ENCODE measurements around the gene AFF3. TPM values are rescaled to one million over a fixed set of nuclear protein-coding genes. Genes with fewer than 3 reads are reported as not detected.

Gene AFF3
- total RNA-seq, 1 donor from 2014 or later: 12.2 TPM

DNA sequence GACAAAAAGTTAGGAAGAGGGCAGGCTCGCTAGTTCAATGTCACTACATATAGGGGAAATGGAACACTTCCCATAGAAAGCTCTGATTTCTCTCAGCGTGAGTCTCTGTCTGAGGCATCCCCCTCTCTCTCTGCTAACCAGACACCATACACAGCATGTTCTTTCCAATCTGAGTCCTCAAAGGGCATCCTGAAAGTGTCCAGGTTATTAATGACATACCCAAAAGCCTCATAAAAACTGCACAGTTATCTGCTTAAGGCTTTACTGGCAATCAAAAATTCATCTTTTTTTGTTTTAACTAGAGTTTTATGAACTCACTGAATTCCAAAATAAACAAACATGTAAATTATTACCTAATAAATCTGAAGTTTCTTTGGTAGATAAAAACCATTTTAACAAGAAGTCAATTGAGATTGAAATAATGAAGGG is 137.4 kb downstream of the AFF3 start:
- H3K4me3 Mint-ChIP-seq (ENCODE audit: unreplicated experiment): no peak overlapping the region
- no peaks in the 10 kb centered on the region for H3K27me3 Mint-ChIP-seq (ENCODE audit: unreplicated experiment)
- no peak overlapping the region for H3K27ac Mint-ChIP-seq (ENCODE audit: unreplicated experiment)
- H3K36me3 Mint-ChIP-seq (ENCODE audit: low read depth, unreplicated experiment): no peaks in the 10 kb centered on the region
- TF ChIP-seq, protein P1, sequence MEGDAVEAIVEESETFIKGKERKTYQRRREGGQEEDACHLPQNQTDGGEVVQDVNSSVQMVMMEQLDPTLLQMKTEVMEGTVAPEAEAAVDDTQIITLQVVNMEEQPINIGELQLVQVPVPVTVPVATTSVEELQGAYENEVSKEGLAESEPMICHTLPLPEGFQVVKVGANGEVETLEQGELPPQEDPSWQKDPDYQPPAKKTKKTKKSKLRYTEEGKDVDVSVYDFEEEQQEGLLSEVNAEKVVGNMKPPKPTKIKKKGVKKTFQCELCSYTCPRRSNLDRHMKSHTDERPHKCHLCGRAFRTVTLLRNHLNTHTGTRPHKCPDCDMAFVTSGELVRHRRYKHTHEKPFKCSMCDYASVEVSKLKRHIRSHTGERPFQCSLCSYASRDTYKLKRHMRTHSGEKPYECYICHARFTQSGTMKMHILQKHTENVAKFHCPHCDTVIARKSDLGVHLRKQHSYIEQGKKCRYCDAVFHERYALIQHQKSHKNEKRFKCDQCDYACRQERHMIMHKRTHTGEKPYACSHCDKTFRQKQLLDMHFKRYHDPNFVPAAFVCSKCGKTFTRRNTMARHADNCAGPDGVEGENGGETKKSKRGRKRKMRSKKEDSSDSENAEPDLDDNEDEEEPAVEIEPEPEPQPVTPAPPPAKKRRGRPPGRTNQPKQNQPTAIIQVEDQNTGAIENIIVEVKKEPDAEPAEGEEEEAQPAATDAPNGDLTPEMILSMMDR (IDR thresholded peaks at IDR 0.05; ENCODE audit: unreplicated experiment): no peak
- DNase-seq (ENCODE audit: low spot score): no peak
- peaks cover 11% of the 10 kb centered on the region for H3K4me1 Mint-ChIP-seq (ENCODE audit: unreplicated experiment)
- H3K9me3 Mint-ChIP-seq (ENCODE audit: unreplicated experiment): no peaks in the 10 kb centered on the region

DNA sequence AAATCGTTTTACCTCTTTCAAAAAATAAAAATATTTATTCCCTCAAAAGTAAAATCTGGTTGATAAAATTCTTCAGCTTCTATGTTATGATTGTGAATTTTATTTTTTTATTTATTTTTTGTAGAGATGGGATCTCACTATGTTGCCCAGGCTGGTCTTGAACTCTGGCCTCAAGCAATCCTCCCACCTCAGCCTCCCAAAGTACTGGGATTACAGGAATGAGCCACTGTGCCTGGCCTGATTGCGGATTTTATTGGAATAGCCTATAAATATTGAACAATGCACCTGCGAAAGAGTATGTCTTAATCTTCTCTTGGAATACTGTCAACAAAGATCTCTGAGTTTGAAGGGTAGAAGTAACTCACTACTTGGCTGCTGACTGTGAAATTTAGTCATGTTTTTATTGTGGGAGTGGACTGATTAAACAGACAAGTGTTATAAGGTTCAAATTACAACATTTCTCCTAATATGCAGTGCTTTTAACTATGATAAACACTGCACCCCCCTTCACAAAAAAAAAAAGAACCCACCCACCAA is 138.0 kb downstream of the AFF3 start:
- H3K36me3 Mint-ChIP-seq (ENCODE audit: low read depth, unreplicated experiment): no peaks in the 10 kb centered on the region
- TF ChIP-seq, protein P1 (IDR thresholded peaks at IDR 0.05; ENCODE audit: unreplicated experiment): no peak
- no peak overlapping the region for H3K27ac Mint-ChIP-seq (ENCODE audit: unreplicated experiment)

DNA sequence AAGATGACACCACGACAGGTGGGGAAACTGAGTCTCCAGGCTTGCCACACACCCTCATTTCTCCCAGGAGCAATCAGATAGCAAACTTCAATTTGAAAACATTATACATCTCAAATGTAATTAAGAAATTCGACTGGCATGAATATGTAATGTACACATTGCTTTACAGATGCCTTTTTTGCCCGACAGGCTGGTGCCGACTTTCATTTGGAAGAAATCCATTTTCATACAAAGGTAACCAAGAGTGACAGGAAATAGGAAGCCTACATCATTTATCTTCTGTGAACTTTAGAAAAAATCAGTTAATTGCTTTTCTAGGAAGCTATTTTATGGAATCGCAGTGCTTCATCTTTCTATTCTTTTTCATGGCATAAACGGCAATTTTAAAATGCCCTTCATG is 140.3 kb downstream of the AFF3 start:
- DNase-seq (ENCODE audit: low spot score): no peak
- Mint-ChIP-seq H3K27me3 (ENCODE audit: unreplicated experiment) (no peaks in the 10 kb centered on the region), H3K9me3 (ENCODE audit: unreplicated experiment) (no peaks in the 10 kb centered on the region), H3K27ac (ENCODE audit: unreplicated experiment) (no peak overlapping the region), H3K4me3 (ENCODE audit: unreplicated experiment) (no peak overlapping the region), H3K4me1 (ENCODE audit: unreplicated experiment) (no peaks in the 10 kb centered on the region), H3K36me3 (ENCODE audit: low read depth, unreplicated experiment) (no peaks in the 10 kb centered on the region)
- TF ChIP-seq, protein P1 (IDR thresholded peaks at IDR 0.05; ENCODE audit: unreplicated experiment): no peak

More for the DNA sequence above, 138.0 kb downstream of the AFF3 start:
- no peak for DNase-seq (ENCODE audit: low spot score)
- Mint-ChIP-seq H3K4me3 (ENCODE audit: unreplicated experiment) (no peak overlapping the region), H3K9me3 (ENCODE audit: unreplicated experiment) (no peaks in the 10 kb centered on the region), H3K4me1 (ENCODE audit: unreplicated experiment) (peaks cover 6% of the 10 kb centered on the region), H3K27me3 (ENCODE audit: unreplicated experiment) (no peaks in the 10 kb centered on the region)

DNA sequence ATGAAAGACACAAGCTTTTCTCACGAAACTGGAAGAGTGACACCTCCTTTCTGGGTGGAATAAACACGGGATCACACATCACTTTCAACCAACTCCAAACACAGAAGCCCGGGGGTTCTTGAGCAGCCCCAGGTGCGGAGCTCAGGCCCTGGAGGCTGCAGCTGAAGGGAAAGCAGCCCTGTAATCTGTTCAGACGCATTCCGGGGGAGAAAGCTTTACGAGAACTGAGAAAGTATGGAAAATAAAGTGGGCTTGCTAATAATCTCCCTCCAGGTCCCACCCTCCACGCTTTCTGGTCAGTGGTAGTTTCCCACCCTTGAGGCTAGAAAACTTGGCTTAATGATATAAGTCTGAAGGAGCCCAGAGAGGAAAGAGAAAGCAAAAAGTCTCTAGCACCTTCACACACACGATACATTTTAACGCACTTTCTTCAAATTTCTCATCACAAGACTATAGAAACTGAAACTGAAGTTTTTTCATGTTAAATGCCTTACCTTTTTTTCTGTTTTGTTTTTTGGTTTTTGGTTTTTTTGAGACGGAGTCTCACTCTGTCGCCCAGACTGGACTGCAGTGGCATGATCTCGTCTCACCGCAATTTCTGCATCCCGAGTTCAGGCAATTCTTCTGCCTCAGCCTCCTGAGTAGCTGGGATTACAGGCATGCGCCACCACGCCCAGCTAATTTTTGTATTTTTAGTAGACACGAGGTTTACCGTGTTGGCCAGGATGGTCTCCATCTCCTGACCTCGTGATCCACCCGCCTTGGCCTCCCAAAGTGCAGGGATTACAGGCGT is 141.3 kb downstream of the AFF3 start:
- no peak for DNase-seq (ENCODE audit: low spot score)
- H3K36me3 Mint-ChIP-seq (ENCODE audit: low read depth, unreplicated experiment): no peaks in the 10 kb centered on the region
- no peak overlapping the region for H3K27ac Mint-ChIP-seq (ENCODE audit: unreplicated experiment)
- no peaks in the 10 kb centered on the region for H3K4me1 Mint-ChIP-seq (ENCODE audit: unreplicated experiment)
- no peaks in the 10 kb centered on the region for H3K9me3 Mint-ChIP-seq (ENCODE audit: unreplicated experiment)
- H3K27me3 Mint-ChIP-seq (ENCODE audit: unreplicated experiment): no peaks in the 10 kb centered on the region
- no peak overlapping the region for H3K4me3 Mint-ChIP-seq (ENCODE audit: unreplicated experiment)
- TF ChIP-seq, protein P1 (IDR thresholded peaks at IDR 0.05; ENCODE audit: unreplicated experiment): no peak

DNA sequence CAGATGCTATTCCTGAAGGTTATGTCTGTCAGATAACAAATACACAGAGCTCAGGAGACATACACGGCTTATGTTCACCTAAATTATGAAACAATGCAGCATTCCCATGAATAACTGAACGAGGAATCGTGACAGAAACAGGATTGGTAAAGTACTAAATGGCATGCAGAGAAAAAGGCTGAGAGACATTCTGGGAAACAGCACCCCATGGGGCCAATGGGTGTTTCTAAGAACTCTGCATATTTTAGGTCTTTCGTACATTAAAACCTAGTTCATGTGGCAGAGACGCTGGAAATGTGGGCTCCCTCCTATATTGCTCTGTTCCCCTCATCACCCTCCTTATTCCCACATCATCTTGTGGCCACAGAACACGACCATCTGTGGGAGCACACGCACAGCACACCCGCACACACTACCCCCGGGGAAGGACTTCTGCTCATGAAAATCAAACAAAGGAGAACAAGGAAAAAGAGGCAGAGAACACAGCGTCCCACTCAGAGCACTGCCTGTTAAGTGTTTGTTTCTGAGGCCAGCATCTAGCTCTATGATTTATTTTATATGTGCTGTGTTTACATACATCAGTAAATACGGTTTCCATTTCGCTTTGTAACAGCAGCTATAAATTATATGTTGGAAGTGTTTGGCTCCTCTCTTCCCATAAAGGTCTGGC is 143.6 kb downstream of the AFF3 start:
- H3K27me3 Mint-ChIP-seq (ENCODE audit: unreplicated experiment): no peaks in the 10 kb centered on the region
- H3K27ac Mint-ChIP-seq (ENCODE audit: unreplicated experiment): no peak overlapping the region
- H3K4me3 Mint-ChIP-seq (ENCODE audit: unreplicated experiment): no peak overlapping the region
- DNase-seq (ENCODE audit: low spot score): no peak
- H3K9me3 Mint-ChIP-seq (ENCODE audit: unreplicated experiment): no peaks in the 10 kb centered on the region
- TF ChIP-seq, protein P1 (IDR thresholded peaks at IDR 0.05; ENCODE audit: unreplicated experiment): no peak
- H3K36me3 Mint-ChIP-seq (ENCODE audit: low read depth, unreplicated experiment): no peaks in the 10 kb centered on the region
- no peaks in the 10 kb centered on the region for H3K4me1 Mint-ChIP-seq (ENCODE audit: unreplicated experiment)
